HG03521 (cell line): ENCODE results near the gene CDC42BPB.

ENCODE experiments used
- ATAC-seq: cut with Tn5 transposase; IDR thresholded peaks from one replicate; pipeline ENCODE4 v1.9.1; 2021; ENCODE audit warnings: mild to moderate bottlenecking, moderate library complexity; ENCODE audit not compliant: unreplicated experiment

The CDC42BPB gene

GRCh38 chr14:102888748-102889147, 168.6 kb downstream of the CDC42BPB start:
- no peak for ATAC-seq

- no peak for ATAC-seq
These were observed 171.5 kb downstream of the CDC42BPB start for GRCh38 chr14:102885737-102886447.

- no peak for ATAC-seq
These were observed 173.8 kb downstream of the CDC42BPB start for GRCh38 chr14:102883554-102883953.

- ATAC-seq: no peak
These were observed 174.2 kb downstream of the CDC42BPB start for GRCh38 chr14:102883089-102883541.
